PC-3 (cell line): Measurements from ENCODE around the gene ESPNL.

Source experiments
- CTCF ChIP-seq: fragments of 300-600 bp; sonication (generic); conservative IDR thresholded peaks from 2 replicates; pipeline ENCODE4 v1.5.1; 2017; ENCODE audit warnings: antibody characterized with exemption, low read depth, mild to moderate bottlenecking, low read length
- EZH2 ChIP-seq: fragments of 300-600 bp; sonication (generic); IDR thresholded peaks from one replicate; pipeline ENCODE4 v1.6.1; 2017; ENCODE audit warnings: antibody characterized with exemption, mild to moderate bottlenecking, low read length; ENCODE audit not compliant: unreplicated experiment
- EZH2phosphoT487 ChIP-seq: fragments of 300-600 bp; sonication (generic); IDR thresholded peaks from 2 replicates; pipeline ENCODE4 v1.6.1; 2018; ENCODE audit warnings: mild to moderate bottlenecking, antibody characterized with exemption, low read length, borderline replicate concordance

- TF ChIP-seq CTCF (no peak), EZH2 (no peak), EZH2phosphoT487 (no peak)
These were observed 74.2 kb downstream of the ESPNL start for GRCh38 chr2:238174291-238174690.
